ENCODE data around the gene RNF152.
"Not testable (repeated sequence)": the region's sequence is repeated elsewhere in the genome, so short reads cannot be mapped to it uniquely, and the experiment has no call there.

The RNF152 gene

DNA sequence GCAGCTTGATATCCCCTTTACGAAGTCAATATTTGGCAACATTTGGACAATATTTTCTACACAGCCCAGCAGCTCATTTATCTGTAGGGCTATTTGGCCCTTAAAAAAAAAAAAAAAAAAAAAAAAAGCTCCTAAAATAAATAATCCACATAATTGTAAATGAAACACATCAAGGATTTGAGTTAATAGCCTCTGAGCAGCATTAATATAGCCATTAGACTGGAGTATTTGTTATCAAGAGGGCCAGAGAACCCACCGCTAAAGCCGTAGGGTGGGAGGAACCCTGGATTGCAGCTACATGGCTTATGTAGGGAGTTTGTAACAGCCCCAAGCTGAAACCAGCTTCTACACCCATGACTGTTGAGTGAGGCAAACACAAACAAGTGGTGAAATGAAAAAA lies 84.5 kb downstream of the RNF152 start:
- DNase-seq, result no peak

GRCh38 chr18:61803393-61803792 lies 89.4 kb downstream of the RNF152 start:
- DNase-seq, result no peak

DNA sequence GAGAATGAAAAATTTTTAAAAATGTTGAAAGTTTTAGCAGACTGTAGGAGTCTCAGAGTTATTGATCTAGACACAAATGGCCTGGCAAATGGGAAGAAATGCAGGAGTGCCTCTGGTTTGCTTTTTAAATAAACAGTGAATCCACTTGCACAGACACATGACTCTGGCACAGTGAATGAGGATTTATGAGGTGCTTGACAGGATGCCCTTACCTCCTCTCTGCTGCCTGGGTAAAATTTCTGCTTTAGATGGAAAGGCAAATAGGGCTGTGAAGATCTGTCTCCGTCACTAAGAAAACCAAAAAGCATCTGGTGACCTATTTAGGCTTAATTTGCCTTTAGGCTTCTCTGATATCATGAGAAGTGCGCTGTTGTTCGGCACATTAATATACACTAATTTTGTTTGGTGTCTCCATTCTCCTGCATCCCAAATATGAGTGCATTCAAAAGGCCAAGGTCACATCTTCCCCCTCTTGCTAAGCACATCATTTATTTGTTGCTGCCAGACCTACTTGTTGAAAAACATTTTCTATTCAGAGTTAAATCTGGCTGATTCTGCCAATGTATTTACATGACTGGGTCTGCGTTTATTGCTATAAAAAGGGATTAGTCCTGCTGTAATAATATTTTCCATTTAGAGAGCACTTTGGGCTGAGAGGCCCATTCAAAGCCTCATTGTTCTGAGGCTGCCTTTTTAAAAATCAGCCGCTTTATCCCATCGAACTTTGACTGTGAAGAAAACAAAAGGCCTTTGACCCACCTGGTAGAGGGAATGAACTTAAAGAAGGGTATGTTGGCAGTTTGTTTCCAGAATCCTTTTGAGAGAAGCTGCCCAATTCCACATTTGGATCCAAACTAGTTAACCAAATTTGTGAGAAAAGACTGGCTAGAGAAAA lies 94.9 kb downstream of the RNF152 start:
- no peak for DNase-seq

- DNase-seq, result no peak
Measured at GRCh38 chr18:61791031-61791430, 101.8 kb downstream of the RNF152 start.

- not testable (repeated sequence) for DNase-seq
Measured at GRCh38 chr18:61787011-61787670, 105.7 kb downstream of the RNF152 start.

DNA sequence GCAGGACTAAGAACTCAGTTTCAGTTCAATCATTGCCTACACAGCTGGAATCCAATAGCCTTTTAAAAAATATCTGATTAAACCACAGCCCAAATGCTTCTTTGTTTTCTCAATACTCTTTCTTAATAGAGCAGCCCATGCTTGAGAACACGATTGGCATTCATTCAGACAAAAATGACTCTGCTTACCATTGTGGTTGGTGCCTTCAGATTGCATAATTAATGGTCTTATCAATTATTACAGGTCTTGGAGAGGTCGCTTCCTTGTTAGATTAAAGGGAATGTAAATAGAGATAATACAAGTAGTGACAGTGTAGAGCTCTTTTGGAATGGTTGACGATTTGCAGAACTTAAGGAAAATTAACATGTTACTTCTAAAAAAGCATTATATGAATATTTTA lies 107.2 kb downstream of the RNF152 start:
- DNase-seq, result no peak

GRCh38 chr18:61784834-61785233 lies 108.0 kb downstream of the RNF152 start:
- no peak for DNase-seq

DNA sequence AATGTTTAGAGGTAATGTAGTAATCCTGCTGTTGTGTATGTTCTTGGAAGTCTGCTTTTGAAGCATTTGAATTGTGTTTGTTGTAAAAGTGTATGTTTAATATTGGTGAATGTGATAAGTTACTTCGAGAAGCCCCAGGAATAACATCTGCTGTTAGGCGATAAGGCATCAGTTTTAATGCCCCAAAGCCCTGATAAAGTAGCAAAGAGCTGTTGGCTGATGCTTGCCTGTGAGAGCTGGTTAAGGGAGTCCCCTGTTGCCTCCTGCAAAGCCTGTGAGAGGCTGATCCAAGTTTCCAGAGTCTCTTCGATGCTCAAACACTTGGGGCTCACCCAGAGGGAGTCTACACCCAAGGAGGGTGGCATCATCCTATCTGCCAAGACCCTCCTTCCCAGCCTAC lies 110.3 kb downstream of the RNF152 start:
- DNase-seq, result no peak

DNA sequence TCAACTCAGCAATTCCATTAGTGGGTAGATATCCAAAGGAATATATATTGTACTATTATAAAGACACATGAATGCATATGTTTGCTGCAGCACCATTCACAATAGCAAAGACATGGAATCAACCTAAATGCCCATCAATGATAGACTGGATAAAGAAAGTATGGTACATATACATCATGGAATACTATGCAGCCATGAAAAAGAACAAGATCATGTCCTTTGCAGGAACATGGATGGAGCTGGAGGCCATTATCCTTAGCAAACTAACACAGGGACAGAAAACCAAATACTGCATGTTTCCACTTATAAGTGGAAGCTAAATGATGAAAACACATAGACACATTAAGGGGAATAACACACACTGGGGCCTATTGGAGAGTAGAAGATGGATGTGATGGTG lies 116.6 kb downstream of the RNF152 start:
- DNase-seq, result not testable (repeated sequence)

DNA sequence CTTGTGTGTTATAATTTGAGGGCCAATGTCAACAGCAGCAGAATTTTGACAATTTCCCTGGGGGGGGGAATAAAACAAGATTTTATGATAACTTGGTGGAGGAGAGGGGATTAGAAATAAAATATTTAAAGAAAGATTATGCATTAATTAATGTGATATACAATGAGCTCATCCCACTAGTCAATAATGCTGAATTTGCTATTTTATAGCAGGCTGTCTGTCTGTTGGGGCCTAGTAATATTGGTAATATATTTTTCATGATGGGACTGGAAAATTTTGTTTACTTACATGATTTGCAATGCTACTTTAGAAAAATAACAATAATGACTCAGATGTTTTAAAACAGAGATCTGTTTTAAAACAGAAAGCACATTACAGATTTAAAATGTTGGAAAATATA lies 118.0 kb downstream of the RNF152 start:
- DNase-seq, result no peak

DNA sequence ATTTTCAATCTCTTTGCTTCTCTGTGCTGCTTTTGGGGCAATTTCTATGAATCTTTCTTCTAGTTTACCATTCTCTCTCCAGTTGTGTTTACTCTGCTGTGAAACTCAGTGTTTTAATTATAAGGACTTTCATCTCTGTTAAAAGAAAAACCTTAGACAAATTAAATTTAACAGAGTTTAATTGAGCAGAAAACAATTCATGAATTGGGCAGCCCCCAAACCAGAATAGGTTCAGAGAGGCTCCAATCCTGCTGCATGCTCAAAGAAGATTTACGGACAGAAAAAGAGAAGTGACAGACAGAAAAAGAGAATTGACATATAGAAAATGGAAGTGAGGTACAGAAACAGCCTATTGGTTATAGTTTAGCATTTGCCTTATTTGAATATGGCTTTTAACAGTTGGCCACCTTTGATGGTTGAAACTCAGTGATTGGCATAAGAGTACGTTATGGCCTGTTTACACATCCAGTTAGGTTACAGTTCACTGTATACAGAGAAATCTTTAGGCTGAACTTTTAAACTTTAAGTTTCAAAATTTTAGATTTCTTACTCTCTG lies 120.4 kb downstream of the RNF152 start:
- no peak for DNase-seq

GRCh38 chr18:61771861-61772260 lies 120.9 kb downstream of the RNF152 start:
- DNase-seq, result no peak

- no peak for DNase-seq
Measured at GRCh38 chr18:61770279-61770678, 122.5 kb downstream of the RNF152 start.

DNA sequence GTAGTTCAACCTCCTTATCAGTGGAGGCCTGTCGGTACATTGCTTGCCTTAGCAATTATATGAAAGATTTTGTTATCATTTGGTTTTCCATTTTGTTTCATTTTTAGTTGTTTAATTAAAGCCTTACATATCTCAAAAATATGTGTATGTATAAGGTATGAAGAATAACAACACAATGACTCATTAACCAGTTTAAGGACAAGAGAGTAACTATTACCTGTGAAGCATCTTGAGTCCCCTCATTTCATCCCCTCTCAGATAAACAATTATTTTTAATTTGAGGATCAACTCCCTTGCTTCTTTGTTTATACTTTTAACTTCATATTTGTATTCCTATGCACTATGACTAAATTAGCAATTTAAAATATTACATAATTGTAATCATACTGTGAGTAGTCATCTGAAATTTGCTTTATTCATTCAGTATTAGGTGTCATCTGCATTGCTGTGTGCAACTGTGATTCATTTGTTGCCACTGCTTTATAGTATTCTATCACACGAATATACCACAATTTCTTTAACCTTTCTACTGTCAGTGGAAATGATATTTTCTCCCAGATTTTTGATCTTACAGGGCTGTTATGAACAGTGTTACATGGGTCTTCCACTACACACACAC lies 126.4 kb downstream of the RNF152 start:
- DNase-seq, result no peak

DNA sequence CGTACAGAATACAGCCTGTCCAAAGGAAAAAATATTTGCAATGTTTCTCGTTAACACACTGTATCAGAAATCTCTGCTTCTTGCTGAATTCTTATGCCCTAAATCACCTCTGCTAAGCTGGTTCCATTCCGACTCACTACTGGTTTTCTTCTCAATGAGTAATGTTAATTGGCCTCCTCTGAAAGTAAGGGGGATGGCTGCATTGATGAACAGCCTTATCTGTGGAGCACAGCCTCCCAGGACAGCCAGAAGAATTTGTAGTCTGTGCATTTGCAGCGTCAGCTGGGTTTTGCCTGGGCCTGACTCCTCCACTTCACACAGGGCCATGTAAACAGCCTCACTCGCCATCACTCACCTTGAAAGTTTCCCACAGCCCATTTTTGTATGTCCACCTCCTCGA lies 127.7 kb downstream of the RNF152 start:
- no peak for DNase-seq

DNA sequence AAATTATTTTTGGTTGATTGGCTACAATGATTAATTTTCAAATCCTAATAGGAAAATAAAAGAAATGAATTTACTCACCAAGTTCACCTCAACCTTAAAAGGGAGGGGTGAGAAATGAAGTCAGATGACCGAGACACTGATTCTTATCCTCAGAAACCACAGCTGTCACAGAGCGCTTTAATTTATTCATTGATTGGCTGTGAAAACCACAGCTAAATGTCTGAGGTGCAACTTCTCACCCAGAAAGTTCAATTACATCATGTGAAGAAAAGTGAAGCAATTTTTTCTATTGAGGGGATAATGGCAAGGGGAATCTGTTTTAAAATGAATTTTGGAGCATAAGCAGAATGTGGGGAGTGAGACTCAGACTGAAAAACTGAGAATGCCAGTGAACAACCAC lies 128.4 kb downstream of the RNF152 start:
- no peak for DNase-seq

DNA sequence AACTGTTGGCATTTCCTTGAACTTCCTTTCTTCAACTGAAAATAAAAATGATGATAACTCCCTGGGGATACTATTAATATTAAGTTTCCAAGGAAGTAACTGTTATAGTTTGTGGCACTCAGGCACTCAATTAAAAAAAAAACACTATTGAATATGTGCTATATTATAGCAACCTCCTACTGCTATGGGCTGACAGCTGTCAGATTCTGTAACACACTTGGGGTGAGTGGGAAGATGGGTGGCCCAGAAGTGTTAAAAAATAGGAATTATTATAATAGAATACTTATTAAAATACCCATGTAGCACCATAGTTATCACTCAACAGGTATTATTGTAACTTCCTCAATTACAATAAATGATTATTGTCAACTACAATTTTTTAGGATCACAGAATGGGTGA lies 130.9 kb downstream of the RNF152 start:
- no peak for DNase-seq
